HG02884 (cell line): ENCODE measurements around the gene ABCC1.

ENCODE experiments used
- ATAC-seq: cut with Tn5 transposase; IDR thresholded peaks from one replicate; pipeline ENCODE4 v1.9.1; 2021; ENCODE audit warnings: mild to moderate bottlenecking, moderate library complexity; ENCODE audit not compliant: unreplicated experiment

Gene ABCC1

GRCh38 chr16:16073891-16074881 is 124.8 kb downstream of the ABCC1 start:
- no peak for ATAC-seq

GRCh38 chr16:16075488-16076422 is 126.3 kb downstream of the ABCC1 start:
- no peak for ATAC-seq

GRCh38 chr16:16076423-16076813 is 127.0 kb downstream of the ABCC1 start:
- no peak for ATAC-seq

GRCh38 chr16:16080465-16081065 is 131.1 kb downstream of the ABCC1 start:
- ATAC-seq: no peak

GRCh38 chr16:16081141-16081540 is 131.7 kb downstream of the ABCC1 start:
- no peak for ATAC-seq

- ATAC-seq: no peak
Observed at GRCh38 chr16:16082255-16082654, 132.8 kb downstream of the ABCC1 start.

- no peak for ATAC-seq
Observed at GRCh38 chr16:16083421-16084156, 134.2 kb downstream of the ABCC1 start.

GRCh38 chr16:16084874-16085273 is 135.5 kb downstream of the ABCC1 start:
- no peak for ATAC-seq

GRCh38 chr16:16086653-16087446 is 137.4 kb downstream of the ABCC1 start:
- ATAC-seq: no peak

GRCh38 chr16:16090238-16090637 is 140.8 kb downstream of the ABCC1 start:
- no peak for ATAC-seq

- no peak for ATAC-seq
Observed at GRCh38 chr16:16092925-16093627, 143.7 kb downstream of the ABCC1 start.

GRCh38 chr16:16093628-16094332 is 144.4 kb downstream of the ABCC1 start:
- ATAC-seq: no peak

GRCh38 chr16:16095646-16096045 is 146.2 kb downstream of the ABCC1 start:
- no peak for ATAC-seq

- no peak for ATAC-seq
Observed at GRCh38 chr16:16096121-16096857, 146.9 kb downstream of the ABCC1 start.

GRCh38 chr16:16096858-16097213 is 147.4 kb downstream of the ABCC1 start:
- ATAC-seq: no peak

- ATAC-seq: no peak
Observed at GRCh38 chr16:16099320-16099719, 149.9 kb downstream of the ABCC1 start.

- no peak for ATAC-seq
Observed at GRCh38 chr16:16100631-16101030, 151.2 kb downstream of the ABCC1 start.

GRCh38 chr16:16101585-16101984 is 152.2 kb downstream of the ABCC1 start:
- no peak for ATAC-seq
